HFF-Myc (cell line): ENCODE data around the gene TMC8.

Experiments used
- DNase-seq: peaks from one replicate; pipeline ENCODE4 v3.0.0-alpha.2; 2011; ENCODE audit warnings: low read depth; ENCODE audit errors: extremely low read depth
- H3K4me3 ChIP-seq: replicated peaks from 2 replicates; pipeline ENCODE4 v1.5.1; 2011; ENCODE audit warnings: low read depth, mild to moderate bottlenecking, control low read depth, low read length
- TF ChIP-seq, protein P1 (sequence below): IDR thresholded peaks from 2 replicates; pipeline ENCODE4 v1.5.1; 2012; ENCODE audit warnings: mild to moderate bottlenecking, low read depth, low read length, control low read depth; ENCODE audit errors: missing control alignments

Gene TMC8

DNA sequence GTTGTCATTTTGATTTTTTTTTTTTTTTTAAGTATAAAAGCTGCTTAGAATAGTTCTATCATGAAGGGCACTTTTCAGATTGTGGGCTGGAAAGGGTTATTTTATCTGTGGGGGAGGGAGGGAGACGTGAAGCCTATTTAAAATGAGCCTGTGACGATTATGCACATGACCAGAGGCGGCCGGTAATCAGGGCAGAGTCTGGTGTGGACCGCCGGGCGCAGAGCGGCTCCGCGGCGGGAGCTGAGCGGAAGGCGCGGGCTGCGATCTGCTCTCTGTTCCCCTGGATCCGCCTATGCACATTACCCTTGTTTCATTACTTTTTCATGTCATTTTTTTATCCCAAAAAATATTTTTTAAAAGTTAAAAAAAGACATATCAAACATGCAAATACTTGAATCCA is 25.5 kb upstream of the TMC8 start:
- H3K4me3 ChIP-seq = no peak overlapping the region
- TF ChIP-seq, protein P1, sequence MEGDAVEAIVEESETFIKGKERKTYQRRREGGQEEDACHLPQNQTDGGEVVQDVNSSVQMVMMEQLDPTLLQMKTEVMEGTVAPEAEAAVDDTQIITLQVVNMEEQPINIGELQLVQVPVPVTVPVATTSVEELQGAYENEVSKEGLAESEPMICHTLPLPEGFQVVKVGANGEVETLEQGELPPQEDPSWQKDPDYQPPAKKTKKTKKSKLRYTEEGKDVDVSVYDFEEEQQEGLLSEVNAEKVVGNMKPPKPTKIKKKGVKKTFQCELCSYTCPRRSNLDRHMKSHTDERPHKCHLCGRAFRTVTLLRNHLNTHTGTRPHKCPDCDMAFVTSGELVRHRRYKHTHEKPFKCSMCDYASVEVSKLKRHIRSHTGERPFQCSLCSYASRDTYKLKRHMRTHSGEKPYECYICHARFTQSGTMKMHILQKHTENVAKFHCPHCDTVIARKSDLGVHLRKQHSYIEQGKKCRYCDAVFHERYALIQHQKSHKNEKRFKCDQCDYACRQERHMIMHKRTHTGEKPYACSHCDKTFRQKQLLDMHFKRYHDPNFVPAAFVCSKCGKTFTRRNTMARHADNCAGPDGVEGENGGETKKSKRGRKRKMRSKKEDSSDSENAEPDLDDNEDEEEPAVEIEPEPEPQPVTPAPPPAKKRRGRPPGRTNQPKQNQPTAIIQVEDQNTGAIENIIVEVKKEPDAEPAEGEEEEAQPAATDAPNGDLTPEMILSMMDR = no peak
- no peak for DNase-seq

DNA sequence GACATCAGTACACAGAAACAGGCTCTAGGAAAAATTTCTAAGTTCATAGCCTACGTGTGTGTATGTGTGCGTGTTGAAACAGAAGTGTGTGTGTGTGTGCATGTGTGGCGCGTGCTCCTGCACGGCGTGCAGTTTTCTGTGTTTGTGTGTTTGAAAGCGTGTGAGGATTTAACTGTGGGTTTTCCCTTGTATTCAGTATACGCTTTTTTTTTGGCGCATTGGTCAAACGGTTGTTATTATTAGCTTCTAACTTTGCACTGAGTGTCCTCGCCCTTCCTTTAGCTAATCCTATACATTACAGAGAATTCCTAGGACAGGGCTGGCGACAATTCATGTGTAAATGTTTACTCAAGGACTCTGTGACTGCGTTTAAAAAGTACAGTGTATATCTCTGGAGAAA is 25.0 kb upstream of the TMC8 start:
- no peak overlapping the region for H3K4me3 ChIP-seq
- TF ChIP-seq, protein P1 = no peak
- DNase-seq = no peak

DNA sequence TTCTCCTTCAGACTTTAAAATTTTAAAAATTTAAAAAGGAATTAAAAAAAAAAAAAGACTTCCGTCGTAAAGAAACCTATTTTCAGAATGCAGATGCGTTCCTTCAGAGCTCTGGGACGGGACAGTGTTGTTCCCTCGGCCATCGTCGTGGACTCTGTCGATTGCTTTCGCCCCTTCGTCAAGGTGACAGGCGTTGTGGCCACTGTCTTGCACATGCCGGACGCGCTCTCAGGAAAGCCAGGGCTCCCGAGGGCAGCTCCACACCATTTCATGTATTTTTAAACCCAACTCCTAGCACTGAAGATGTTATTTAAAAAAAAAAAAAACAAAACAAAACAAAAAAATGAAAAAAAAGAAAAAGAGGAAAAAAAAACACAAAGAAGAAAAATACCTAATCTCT is 24.4 kb upstream of the TMC8 start:
- TF ChIP-seq, protein P1 = no peak
- DNase-seq = no peak
- no peak overlapping the region for H3K4me3 ChIP-seq

DNA sequence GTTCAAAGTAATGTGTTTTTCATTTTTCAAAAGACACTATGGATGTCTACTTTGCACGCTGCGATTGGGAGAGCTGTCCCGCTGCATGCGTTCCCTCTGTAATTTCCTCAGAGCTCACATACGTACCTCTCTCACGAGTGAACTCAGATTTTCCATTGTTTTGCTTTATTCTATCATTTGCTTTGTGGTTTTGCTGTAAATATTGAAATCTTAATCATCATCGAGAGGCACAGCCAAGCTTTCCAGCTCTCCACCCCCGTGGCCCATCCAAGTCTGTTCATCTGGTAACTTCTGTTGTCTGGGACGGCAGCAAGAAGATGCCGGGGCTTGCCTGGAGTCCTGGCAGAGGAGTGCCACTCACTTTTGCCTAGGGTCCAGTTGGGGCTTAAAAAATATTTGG is 23.1 kb upstream of the TMC8 start:
- no peak overlapping the region for H3K4me3 ChIP-seq
- DNase-seq = no peak
- TF ChIP-seq, protein P1 = no peak

DNA sequence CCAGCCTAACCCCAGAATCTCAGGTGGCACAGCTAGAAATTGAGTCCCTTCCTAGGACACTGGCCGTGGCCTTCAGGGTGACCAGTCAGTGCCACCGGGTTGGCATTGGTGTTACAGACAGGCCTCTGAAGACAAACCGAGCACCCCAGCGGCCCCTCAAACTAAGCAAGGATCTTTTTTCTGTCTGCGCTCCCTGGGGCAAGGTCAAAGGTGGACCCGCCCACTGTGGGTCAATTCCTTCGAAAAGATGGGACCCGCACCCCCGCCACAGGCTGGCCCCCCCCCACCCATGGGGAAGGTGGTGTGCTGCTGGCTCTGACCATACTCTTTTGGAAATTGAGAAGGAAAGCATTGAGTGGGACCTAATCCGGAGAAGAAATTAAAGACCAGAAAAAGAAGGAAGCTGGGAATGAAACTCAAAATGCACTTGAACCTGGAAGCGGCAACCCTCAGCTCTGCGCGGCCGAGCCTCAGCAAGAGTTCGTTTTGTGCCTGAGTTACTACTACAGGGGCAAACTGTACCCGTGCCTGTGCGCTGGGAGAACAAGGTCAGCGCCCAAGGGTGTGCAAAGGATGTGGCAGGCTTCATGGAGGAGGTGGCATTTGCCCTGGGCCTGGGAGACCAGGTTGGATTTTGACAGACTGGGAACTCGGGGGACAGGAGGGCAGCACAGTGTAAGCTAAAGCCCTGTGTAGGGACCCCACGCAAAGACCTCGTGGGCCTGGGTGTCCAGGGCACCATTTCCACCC is 22.4 kb upstream of the TMC8 start:
- H3K4me3 ChIP-seq = no peak overlapping the region
- TF ChIP-seq, protein P1 = no peak
- DNase-seq = no peak

DNA sequence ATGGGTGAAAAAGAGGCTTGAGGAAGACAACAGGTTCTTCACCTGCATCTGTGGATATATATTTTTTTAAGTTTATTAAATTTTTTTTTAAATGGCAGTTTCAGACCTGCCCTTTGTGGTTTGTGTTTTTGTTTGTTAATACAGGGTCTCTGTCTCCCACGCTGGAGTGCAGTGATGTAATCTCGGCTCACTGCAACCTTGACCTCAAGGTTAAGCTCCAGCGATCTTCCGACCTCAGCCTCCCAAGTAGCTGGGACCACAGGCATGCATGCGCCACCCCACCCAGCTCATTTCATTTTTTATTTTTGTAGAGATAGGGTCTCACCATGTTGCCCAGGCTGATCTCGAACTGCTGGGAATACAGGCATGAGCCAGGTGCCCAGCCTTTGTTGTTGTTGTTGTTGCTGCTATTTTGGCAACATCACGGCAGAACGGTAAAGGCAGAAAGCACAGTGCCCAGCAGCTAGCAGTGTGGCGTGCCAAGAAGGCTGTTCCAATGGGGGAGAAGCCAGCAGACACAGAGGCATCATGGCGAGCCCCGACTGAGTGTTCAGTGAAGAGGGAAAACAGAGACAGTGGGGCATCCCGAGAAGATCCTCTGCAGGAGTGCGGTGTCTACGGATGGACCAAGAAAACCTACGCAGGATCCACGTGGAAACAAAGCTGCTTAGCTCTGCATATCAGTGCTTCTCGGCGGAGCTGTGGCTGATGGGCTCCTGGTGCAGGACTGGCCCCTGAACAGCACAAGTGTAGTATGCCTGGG is 21.7 kb upstream of the TMC8 start:
- no peak for DNase-seq
- TF ChIP-seq, protein P1 = no peak
- no peak overlapping the region for H3K4me3 ChIP-seq
